AG09309 (cell line): ENCODE results near the gene CD276.

Experiments
- DNase-seq: peaks from one replicate; pipeline ENCODE4 v3.0.0-alpha.2; 2010; ENCODE audit warnings: low read depth
- H3K4me3 ChIP-seq: 2 replicates; pipeline ENCODE4 v1.5.1; 2011; ENCODE audit warnings: mild to moderate bottlenecking, low read depth, low read length, moderate library complexity; ENCODE audit not compliant: control insufficient read depth
- CTCF ChIP-seq: IDR thresholded peaks from 2 replicates; pipeline ENCODE4 v1.5.1; 2011; ENCODE audit warnings: mild to moderate bottlenecking, low read depth, low read length, inconsistent platforms; ENCODE audit not compliant: insufficient read depth, control insufficient read depth; ENCODE audit errors: missing control alignments

The CD276 gene

GRCh38 chr15:73679180-73679579 is 5.0 kb upstream of the CD276 start:
- no peak for DNase-seq
- no peak for TF ChIP-seq CTCF
- no peak overlapping the region for H3K4me3 ChIP-seq

- no peak for TF ChIP-seq CTCF
- H3K4me3 ChIP-seq = no peak overlapping the region
- no peak for DNase-seq
These were observed 4.2 kb upstream of the CD276 start for GRCh38 chr15:73679964-73680363.

GRCh38 chr15:73680549-73680948 is 3.6 kb upstream of the CD276 start:
- no peak for DNase-seq
- no peak overlapping the region for H3K4me3 ChIP-seq
- TF ChIP-seq CTCF = no peak

GRCh38 chr15:73681063-73681462 is 3.1 kb upstream of the CD276 start:
- TF ChIP-seq CTCF = no peak
- no peak for DNase-seq
- no peak overlapping the region for H3K4me3 ChIP-seq

- no peak for DNase-seq
- no peak overlapping the region for H3K4me3 ChIP-seq
- no peak for TF ChIP-seq CTCF
These were observed 2.2 kb upstream of the CD276 start for GRCh38 chr15:73681856-73682599.

GRCh38 chr15:73682600-73683090 is 1.5 kb upstream of the CD276 start:
- no peak for TF ChIP-seq CTCF
- DNase-seq = no peak
- no peak overlapping the region for H3K4me3 ChIP-seq
